Rectal smooth muscle tissue (tissue), 1 donor: ENCODE results near the gene PALLD.

ENCODE experiments used
- H3K27ac ChIP-seq: one replicate; pipeline ENCODE4 v1.7.0; 2013; ENCODE audit warnings: low read depth, low read length, inconsistent platforms
- H3K27me3 ChIP-seq: one replicate; pipeline ENCODE4 v1.7.0; 2013; ENCODE audit warnings: low read length; ENCODE audit not compliant: control insufficient read depth, insufficient read depth
- H3K36me3 ChIP-seq: one replicate; pipeline ENCODE4 v1.7.0; 2013; ENCODE audit warnings: low read length; ENCODE audit not compliant: control insufficient read depth, insufficient read depth
- H3K4me1 ChIP-seq: one replicate; pipeline ENCODE4 v1.7.0; 2013; ENCODE audit warnings: low read length; ENCODE audit not compliant: control insufficient read depth, insufficient read depth
- H3K4me3 ChIP-seq: one replicate; pipeline ENCODE4 v1.7.0; 2013; ENCODE audit warnings: low read length
- H3K9ac ChIP-seq: one replicate; pipeline ENCODE4 v1.7.0; 2013; ENCODE audit warnings: low read length

The PALLD gene

GRCh38 chr4:168849030-168849675 is 352.3 kb downstream of the PALLD start:
- H3K27me3 ChIP-seq, result no peaks in the 10 kb centered on the region
- H3K4me1 ChIP-seq, result peaks cover 67% of the 10 kb centered on the region
- H3K9ac ChIP-seq, result no peak overlapping the region
- H3K36me3 ChIP-seq, result no peaks in the 10 kb centered on the region
- H3K4me3 ChIP-seq, result peak overlapping the region; percentile 34
- peak overlapping the region; percentile 83 for H3K27ac ChIP-seq

- Histone ChIP-seq H3K4me1 (peaks cover 66% of the 10 kb centered on the region), H3K9ac (no peak overlapping the region), H3K27me3 (no peaks in the 10 kb centered on the region), H3K4me3 (no peak overlapping the region), H3K27ac (peak overlapping the region; percentile 43), H3K36me3 (no peaks in the 10 kb centered on the region)
These were observed 353.1 kb downstream of the PALLD start for GRCh38 chr4:168849997-168850396.

GRCh38 chr4:168852387-168852786 is 355.5 kb downstream of the PALLD start:
- H3K36me3 ChIP-seq, result no peaks in the 10 kb centered on the region
- H3K27ac ChIP-seq, result peak overlapping the region; percentile 75
- H3K4me1 ChIP-seq, result peaks cover 67% of the 10 kb centered on the region

GRCh38 chr4:168852933-168853713 is 356.3 kb downstream of the PALLD start:
- no peak overlapping the region for H3K4me3 ChIP-seq
- no peaks in the 10 kb centered on the region for H3K27me3 ChIP-seq
- peak overlapping the region; percentile 75 for H3K27ac ChIP-seq
- no peak overlapping the region for H3K9ac ChIP-seq
- H3K4me1 ChIP-seq, result peaks cover 70% of the 10 kb centered on the region
- H3K36me3 ChIP-seq, result no peaks in the 10 kb centered on the region

More at GRCh38 chr4:168852387-168852786, 355.5 kb downstream of the PALLD start:
- no peaks in the 10 kb centered on the region for H3K27me3 ChIP-seq
- no peak overlapping the region for H3K9ac ChIP-seq
- no peak overlapping the region for H3K4me3 ChIP-seq

- no peak overlapping the region for H3K9ac ChIP-seq
- peak overlapping the region; percentile 75 for H3K27ac ChIP-seq
- peaks cover 71% of the 10 kb centered on the region for H3K4me1 ChIP-seq
- H3K36me3 ChIP-seq, result no peaks in the 10 kb centered on the region
- H3K4me3 ChIP-seq, result no peak overlapping the region
- H3K27me3 ChIP-seq, result no peaks in the 10 kb centered on the region
These were observed 356.9 kb downstream of the PALLD start for GRCh38 chr4:168853770-168854169.

- Histone ChIP-seq H3K4me3 (no peak overlapping the region), H3K4me1 (peaks cover 71% of the 10 kb centered on the region), H3K27ac (peak overlapping the region; percentile 75), H3K9ac (no peak overlapping the region), H3K27me3 (no peaks in the 10 kb centered on the region), H3K36me3 (no peaks in the 10 kb centered on the region)
These were observed 357.6 kb downstream of the PALLD start for GRCh38 chr4:168854350-168854921.

- Histone ChIP-seq H3K9ac (no peak overlapping the region), H3K27ac (peak overlapping the region; percentile 75), H3K4me3 (no peak overlapping the region), H3K4me1 (peaks cover 69% of the 10 kb centered on the region), H3K27me3 (no peaks in the 10 kb centered on the region), H3K36me3 (no peaks in the 10 kb centered on the region)
These were observed 359.5 kb downstream of the PALLD start for GRCh38 chr4:168856312-168856711.

- H3K9ac ChIP-seq, result no peak overlapping the region
- H3K4me1 ChIP-seq, result peaks cover 67% of the 10 kb centered on the region
- peak overlapping the region; percentile 75 for H3K27ac ChIP-seq
These were observed 360.2 kb downstream of the PALLD start for GRCh38 chr4:168857009-168857408.

GRCh38 chr4:168857546-168858314 is 360.9 kb downstream of the PALLD start:
- Histone ChIP-seq H3K9ac (no peak overlapping the region), H3K4me3 (no peak overlapping the region), H3K27me3 (no peaks in the 10 kb centered on the region), H3K36me3 (no peaks in the 10 kb centered on the region), H3K4me1 (peaks cover 61% of the 10 kb centered on the region), H3K27ac (peak overlapping the region; percentile 75)

More at GRCh38 chr4:168857009-168857408, 360.2 kb downstream of the PALLD start:
- H3K27me3 ChIP-seq, result no peaks in the 10 kb centered on the region
- no peak overlapping the region for H3K4me3 ChIP-seq
- H3K36me3 ChIP-seq, result no peaks in the 10 kb centered on the region

GRCh38 chr4:168859100-168859499 is 362.2 kb downstream of the PALLD start:
- Histone ChIP-seq H3K27ac (peak overlapping the region; percentile 45), H3K27me3 (no peaks in the 10 kb centered on the region), H3K9ac (no peak overlapping the region), H3K4me1 (peaks cover 52% of the 10 kb centered on the region), H3K4me3 (no peak overlapping the region), H3K36me3 (no peaks in the 10 kb centered on the region)

GRCh38 chr4:168859888-168860694 is 363.2 kb downstream of the PALLD start:
- Histone ChIP-seq H3K36me3 (no peaks in the 10 kb centered on the region), H3K4me1 (peaks cover 45% of the 10 kb centered on the region), H3K27ac (peak overlapping the region; percentile 63), H3K27me3 (no peaks in the 10 kb centered on the region), H3K4me3 (no peak overlapping the region), H3K9ac (no peak overlapping the region)
